ENCODE data around the gene XKRX. TPM values are rescaled to one million over a fixed set of nuclear protein-coding genes. Genes with fewer than 3 reads are reported as not detected.
A peak's percentile ranks its signal among the peaks of the same experiment; 100 is the strongest.

The XKRX gene
- total RNA-seq (under 1 TPM in 1 of 9 donors, not detected in 8; 0.19 TPM), polyA plus RNA-seq (under 1 TPM in 1 of 2 donors, not detected in 1; 0.10 TPM)
- long read RNA-seq, donor 1: 0 reads
- long read RNA-seq, donor 2: 0 reads
- long read RNA-seq, donor 3: 0 reads

DNA sequence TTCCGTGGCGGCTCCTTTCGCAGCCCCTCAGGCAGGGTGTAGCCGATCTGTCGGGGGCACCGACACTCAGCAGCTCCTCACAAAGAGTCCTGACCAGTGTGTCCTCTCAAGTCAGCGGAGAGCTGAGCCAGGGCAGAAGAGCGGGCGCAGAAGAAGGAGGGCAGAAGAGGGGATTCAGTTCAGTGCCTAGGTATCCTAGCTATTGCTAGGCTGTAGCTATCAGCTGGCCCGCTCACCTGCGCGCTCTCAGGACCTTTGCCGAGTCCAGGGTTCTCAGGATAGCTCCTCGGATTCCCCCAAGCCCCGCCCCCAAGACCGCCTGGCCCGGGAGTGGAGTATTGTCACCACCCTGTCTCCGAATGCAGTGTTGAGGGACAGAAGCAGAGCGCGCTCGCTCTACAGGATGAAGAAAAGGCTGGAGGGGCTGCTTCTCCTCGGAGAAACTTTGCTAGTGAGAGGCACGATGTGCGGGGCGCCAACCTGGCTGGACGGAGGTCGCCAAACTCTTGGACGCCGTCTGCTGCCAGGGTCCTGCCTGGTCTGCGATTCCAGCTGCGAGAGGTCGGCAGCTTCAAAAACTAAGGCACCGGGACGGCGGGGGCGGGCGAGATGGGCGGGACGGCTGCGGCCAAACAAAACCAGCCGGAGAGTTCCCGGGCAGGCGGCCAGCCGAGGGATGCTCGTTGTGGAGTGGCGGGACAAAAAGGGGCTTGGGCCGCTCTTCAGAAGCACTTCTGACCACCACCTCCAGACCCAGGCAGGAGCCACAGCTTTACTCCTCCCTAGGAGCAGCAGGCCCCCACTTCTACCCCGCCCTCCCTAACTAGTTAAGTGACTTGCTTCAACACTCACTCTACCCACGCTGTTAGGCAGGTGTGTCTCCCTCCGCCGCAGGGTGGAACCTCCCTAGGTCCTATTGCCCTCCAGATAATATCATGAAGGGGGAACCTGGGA, at the start of gene XKRX:
Gene XKRX (minus strand): TSS at position 258 of the 954 bp plus-strand sequence. CDS start 613 bp downstream, outside the sequence.
- Histone ChIP-seq H3K36me3 (no peaks in the 10 kb centered on the region), H3K9me3 (no peaks in the 10 kb centered on the region), H3K4me3 (peak within 1 kb of the TSS in 11 of 12 donors; percentile 5 to 44 (median 36)), H3K27me3 (peaks cover 0 to 55% (median 0%) of the 10 kb centered on the region in 9 donors), H3K4me1 (no peaks in the 10 kb centered on the region), H3K27ac (no peak within 1 kb of the TSS)
- TF ChIP-seq, protein P1, sequence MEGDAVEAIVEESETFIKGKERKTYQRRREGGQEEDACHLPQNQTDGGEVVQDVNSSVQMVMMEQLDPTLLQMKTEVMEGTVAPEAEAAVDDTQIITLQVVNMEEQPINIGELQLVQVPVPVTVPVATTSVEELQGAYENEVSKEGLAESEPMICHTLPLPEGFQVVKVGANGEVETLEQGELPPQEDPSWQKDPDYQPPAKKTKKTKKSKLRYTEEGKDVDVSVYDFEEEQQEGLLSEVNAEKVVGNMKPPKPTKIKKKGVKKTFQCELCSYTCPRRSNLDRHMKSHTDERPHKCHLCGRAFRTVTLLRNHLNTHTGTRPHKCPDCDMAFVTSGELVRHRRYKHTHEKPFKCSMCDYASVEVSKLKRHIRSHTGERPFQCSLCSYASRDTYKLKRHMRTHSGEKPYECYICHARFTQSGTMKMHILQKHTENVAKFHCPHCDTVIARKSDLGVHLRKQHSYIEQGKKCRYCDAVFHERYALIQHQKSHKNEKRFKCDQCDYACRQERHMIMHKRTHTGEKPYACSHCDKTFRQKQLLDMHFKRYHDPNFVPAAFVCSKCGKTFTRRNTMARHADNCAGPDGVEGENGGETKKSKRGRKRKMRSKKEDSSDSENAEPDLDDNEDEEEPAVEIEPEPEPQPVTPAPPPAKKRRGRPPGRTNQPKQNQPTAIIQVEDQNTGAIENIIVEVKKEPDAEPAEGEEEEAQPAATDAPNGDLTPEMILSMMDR (IDR thresholded peaks at IDR 0.05): no peak
- TF ChIP-seq POLR2A (IDR thresholded peaks at IDR 0.05): no peak
- intact Hi-C loops (cut with DNase I): no loop called here
- ATAC-seq (peak in 1 of 4 donors; percentile 41), DNase-seq (peak in 3 of 5 donors; percentile 10 to 32 (median 16))
- WGBS, 4 donors: 0 to 35% (median 14%) methylated on average over 39 to 51 of the region's 51 CpGs

DNA sequence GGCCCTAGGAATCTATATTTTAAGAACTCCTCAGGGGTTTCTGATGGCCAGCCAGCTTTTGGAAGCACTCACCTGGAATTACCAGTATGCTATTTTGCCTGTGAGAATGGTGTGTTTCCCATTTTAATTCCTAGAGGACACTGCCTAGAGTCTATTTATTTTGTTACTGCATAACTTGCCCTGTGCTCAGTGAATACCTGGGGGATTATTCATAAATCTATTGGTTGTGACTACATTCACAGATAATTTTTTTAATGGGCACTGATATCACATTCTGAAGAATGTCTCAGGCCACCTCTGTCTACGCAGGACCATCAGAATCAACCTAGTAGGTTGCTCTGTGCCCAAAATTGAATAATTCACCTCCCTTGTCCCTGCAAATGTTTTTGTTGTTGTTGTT, 47.5 kb upstream of the XKRX start:
- TF ChIP-seq, protein P1 (IDR thresholded peaks at IDR 0.05): no peak
- TF ChIP-seq POLR2A (IDR thresholded peaks at IDR 0.05): no peak
- no peaks in the 10 kb centered on the region for H3K4me1 ChIP-seq
- intact Hi-C loops (cut with DNase I): no loop called here
- H3K27me3 ChIP-seq: no peaks in the 10 kb centered on the region
- ATAC-seq (no peak), DNase-seq (no peak)
- H3K27ac ChIP-seq: no peak overlapping the region
- H3K4me3 ChIP-seq: no peak overlapping the region
- H3K36me3 ChIP-seq: no peaks in the 10 kb centered on the region
- H3K9me3 ChIP-seq: no peaks in the 10 kb centered on the region
- 81 to 97% (median 90%) methylated on average over 1 of the region's 1 CpG for WGBS, 4 donors

DNA sequence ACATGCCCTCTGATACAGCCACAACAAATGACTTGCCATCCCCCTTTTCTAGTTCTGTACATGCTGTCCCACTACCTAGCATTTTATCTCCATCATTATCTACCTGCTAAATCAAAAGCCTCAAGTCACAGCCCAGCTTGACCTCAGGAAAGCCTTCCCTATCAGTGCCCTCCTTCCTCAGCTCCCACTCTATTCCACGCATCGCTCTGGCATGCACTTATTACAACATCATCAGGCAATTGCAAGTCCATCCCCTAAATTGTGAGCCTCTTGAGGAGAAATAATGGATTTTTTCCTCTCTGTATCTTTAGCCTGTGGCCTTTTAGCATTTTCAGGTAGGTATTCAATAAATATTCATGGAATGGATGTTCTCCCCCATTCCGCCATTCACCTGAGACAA, 46.5 kb upstream of the XKRX start:
- ATAC-seq: no peak
- no peaks in the 10 kb centered on the region for H3K27me3 ChIP-seq
- DNase-seq: no peak
- no peaks in the 10 kb centered on the region for H3K4me1 ChIP-seq
- H3K36me3 ChIP-seq: no peaks in the 10 kb centered on the region
- TF ChIP-seq POLR2A (IDR thresholded peaks at IDR 0.05): no peak
- TF ChIP-seq, protein P1 (IDR thresholded peaks at IDR 0.05): no peak
- H3K4me3 ChIP-seq: no peak overlapping the region
- H3K9me3 ChIP-seq: no peaks in the 10 kb centered on the region
- intact Hi-C loops (cut with DNase I): no loop called here
- 89 to 95% (median 94%) methylated on average over 3 of the region's 3 CpGs for WGBS, 4 donors
- H3K27ac ChIP-seq: no peak overlapping the region

DNA sequence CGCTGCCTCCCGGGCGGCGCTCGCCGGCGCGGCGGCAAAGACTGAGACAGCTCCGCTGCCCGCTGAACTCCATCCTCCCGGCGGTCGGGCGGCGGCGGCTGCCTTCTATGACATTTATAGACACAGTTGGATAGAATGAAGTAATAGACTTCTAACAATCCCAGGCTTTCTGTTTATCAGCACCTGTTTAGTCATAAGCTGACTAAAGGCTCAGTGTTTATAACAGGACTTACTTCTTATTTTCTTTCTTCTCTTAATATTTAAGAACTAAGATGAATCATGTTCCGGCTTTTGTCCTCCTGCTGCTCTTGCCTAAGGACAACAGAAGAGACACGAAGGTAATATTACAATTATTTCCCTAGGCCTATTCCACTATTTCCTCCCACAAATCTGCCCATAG, 44.7 kb upstream of the XKRX start:
- no peaks in the 10 kb centered on the region for H3K27me3 ChIP-seq
- no peak for TF ChIP-seq POLR2A (IDR thresholded peaks at IDR 0.05)
- TF ChIP-seq, protein P1 (IDR thresholded peaks at IDR 0.05): no peak
- H3K27ac ChIP-seq: no peak overlapping the region
- intact Hi-C loops (cut with DNase I): no loop called here
- no peak for DNase-seq
- H3K36me3 ChIP-seq: no peaks in the 10 kb centered on the region
- H3K4me3 ChIP-seq: no peak overlapping the region
- ATAC-seq: no peak
- H3K9me3 ChIP-seq: no peaks in the 10 kb centered on the region
- WGBS, 4 donors: 96 to 100% (median 97%) methylated on average over 10 to 19 of the region's 19 CpGs
- no peaks in the 10 kb centered on the region for H3K4me1 ChIP-seq
